Measurements from ENCODE around the gene MSGN1.

Gene MSGN1

DNA sequence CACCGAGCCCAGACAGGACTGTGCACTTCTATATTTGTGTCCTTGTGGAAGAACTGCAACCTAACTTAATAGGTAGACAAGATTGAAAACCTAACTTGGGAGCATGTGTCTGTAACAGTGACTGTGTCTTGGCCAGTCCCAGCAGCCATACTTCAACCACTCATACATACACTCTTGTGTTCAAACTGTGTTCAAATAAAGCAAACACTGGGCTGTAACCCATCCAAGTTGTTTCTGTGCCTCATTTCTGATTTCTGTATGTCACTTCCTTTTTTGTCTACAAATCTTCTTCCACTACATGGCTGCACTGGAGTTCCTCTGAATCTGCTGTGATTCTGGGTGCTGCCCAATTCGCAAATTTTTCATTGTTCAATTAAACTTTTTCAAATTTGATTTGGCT, 31.0 kb downstream of the MSGN1 start:
- DNase-seq (ENCODE audit: low spot score): no peak

DNA sequence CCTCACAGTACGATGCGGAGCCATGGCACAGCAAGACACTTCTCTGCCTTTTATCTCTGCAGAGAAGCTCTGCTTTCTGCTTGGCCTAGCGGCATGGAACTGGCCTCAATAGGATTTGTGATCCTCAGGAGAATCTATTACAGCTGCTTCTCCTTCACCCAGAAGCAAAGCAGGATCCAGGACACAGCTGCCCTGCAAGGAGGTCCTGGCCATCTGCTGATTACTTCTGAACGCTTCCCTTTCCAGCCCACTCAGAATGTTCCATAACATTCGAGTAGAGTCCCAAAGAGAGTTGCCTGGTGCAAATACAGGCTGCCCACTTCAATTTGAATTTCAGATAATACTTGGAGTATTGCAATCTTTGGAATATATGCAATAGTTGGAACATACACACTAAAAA, 33.0 kb downstream of the MSGN1 start:
- DNase-seq (ENCODE audit: low spot score): no peak

DNA sequence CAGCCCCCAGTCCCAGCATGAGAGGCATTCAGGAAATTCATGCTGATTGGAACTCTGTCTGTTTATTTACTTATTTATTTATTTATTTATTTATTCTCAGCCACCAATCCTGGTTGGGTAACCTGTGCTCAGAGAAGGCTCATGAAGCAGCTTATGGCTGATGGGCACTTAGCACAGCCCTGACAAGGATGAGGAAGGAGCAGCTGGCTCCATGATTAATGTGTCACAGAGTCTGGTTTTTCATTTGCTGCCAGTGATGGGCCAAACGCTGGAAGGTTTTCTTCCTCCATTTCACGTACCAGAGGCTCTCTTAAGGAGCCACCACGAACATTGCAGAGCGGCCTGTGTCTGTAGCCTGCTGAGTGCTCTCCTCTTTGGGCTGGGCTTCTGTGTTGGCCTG, 33.9 kb downstream of the MSGN1 start:
- no peak for DNase-seq (ENCODE audit: low spot score)

DNA sequence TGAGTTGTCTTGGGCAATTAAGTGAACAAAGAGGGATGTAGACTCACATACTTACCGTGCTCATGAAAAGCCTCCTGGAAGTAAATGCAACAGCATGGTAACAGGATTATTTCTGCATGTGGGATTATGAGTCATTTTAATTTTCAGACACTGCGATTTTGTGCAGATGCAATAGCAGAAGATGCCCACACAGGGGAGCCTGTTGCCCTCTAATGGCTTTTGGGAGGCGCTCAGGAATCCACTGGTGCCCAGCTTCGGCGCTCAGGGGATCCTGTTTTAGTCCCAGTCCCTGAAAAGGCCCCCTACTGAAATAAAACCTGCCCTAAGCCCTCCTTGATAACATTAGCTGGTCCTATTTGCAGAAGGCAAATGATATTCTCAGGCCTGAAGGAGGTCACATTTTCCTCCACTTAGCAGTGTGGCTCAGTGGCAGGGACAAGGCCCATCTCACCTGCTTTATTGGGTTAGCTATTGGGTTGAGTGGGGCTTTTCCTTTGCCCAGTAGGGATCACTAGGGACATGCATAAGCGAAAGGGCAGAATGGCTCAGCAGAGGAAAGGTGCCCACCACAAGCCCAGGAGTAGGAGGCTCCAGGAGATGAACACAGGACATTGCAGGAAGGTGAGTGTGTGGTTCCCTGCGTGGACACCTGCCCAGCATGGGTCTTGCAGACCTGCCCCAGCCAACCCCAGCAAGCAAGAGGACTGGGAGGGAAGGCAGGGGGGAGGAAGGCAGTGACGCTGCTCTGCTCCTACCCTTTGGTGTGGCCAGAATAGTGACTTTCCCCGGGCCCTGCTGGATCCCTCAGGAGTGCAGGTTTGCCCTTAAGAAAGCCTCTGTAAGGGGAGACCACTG, 35.7 kb downstream of the MSGN1 start:
- DNase-seq (ENCODE audit: low spot score): no peak

DNA sequence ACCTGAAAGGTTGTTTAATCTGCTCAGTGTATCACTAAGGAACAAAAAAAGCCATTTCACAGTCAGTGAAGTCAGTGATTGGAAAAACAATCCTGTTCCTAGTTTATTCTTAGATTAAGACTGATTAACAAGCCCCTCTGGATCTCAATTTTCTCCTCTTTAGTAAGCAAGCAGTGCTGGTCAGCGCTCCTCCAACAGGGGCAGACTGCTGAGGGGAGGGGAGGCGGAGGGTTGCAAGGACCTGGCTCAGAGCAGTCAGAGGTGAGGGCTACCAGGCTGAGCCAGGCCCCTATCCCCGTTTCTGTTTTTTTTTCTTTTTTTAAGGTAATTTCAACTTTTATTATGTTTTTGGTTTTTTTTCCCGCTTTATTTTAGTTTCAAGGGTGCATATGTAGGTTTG, 37.5 kb downstream of the MSGN1 start:
- no peak for DNase-seq (ENCODE audit: low spot score)

DNA sequence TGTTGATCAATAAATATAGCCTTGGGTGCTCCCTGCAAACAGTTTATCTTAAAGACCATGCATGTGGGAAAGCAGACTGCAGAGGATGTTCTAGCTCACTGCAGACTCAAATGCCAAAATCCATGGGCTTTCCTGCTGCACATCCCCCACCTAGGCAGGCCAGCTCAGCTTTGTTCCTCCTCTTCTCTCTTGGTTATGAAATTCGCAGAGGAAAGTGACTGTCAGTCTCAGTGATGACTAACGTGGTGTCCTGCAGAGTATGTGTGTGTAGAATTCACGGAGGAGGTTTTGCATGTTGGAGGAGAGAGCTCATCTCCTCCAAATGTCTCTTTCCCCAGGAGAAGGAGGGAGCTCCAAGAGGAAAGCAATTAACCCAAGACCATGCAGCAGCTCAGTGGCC, 40.8 kb downstream of the MSGN1 start:
- DNase-seq (ENCODE audit: low spot score): no peak

DNA sequence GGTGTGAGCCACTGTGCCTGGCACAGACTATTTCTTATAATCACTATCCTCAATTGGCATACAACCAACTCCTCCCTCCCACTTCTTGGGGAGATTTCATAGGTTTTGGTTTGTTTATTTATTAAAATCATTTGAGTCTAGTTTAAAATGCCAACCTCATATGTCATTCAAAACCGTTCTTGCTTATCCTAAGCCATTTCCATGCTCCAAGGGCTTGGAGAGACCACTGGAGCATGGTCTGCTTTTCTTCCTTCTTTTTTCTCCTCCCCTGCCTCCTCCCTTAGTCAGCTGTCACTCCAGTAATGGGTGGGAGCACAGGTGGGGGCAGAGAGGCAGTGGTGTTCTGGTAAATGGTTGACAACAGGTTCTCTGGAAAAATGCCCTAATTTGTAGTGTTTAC, 41.8 kb downstream of the MSGN1 start:
- no peak for DNase-seq (ENCODE audit: low spot score)

DNA sequence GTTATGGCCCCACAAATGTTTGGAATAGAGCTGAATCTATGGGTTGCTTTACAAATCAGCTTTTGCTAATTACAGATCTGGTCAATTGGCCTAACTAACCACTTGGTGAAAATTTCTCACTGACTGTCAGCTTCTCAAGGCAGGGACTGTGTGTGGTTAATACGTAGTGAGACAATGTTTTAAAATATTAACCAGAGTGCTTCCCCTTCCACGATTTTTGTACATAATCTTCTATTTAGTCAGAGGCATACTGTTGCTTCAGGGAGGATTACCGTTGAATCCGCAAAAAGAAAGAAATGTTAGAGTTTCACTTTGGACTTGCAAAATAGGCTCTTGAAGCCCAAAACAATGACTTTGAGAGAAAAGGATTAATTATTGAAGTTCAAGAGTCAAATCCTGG, 47.3 kb downstream of the MSGN1 start:
- no peak for DNase-seq (ENCODE audit: low spot score)

DNA sequence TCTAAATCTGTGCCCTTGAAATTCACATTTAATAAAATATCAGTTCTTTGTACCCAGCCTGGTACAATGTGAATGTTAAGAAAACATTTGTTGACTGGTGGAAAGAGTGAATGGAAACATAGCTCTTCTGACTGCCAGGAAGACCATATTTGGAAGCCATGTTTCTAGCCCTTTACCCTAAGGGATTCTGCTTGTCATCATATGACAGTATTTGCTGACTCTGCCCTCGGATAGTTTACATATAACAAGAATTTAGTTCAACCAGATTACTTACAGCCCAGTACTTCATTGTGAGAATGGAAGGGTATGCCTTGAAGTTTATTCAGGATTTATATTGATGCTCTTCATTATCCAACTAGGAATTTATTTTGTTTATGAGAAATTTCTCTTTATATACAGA, 48.4 kb downstream of the MSGN1 start:
- DNase-seq (ENCODE audit: low spot score): no peak

DNA sequence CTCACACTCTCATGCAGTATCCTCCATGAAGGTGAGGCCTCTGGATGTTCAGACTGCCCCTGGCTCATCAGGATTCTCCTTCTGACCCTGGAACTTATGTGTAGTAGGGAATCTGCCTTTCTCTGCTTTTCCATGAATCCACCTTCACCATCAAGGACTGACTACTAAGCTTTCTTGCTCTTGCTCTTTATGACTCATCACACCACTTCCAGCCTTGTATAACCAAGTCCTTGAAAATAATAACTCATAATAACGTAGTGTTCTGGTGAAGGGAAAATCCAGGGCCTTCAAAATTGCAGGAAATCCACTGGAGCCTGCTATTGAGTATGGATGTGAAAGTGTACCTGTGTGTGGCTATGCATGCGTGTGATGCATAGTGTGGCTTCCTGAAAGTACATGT, 50.9 kb downstream of the MSGN1 start:
- DNase-seq (ENCODE audit: low spot score): no peak
